ENCODE data around the gene LRRTM1. TPM values are rescaled to one million over a fixed set of nuclear protein-coding genes. Genes with fewer than 3 reads are reported as not detected.

LRRTM1 gene
- total and polyA plus RNA-seq, 2 of the 8 experiments (the other 6 are each of a cell fraction or from before 2014, with no cell fraction given), result 1.4 to 2.3 TPM

- Histone ChIP-seq H4K8ac (ENCODE audit: extremely low read depth, insufficient read depth, low read length) (no peak overlapping the region), H3K18ac (ENCODE audit: extremely low read depth, low read length) (no peak overlapping the region), H3K4me3 (ENCODE audit: extremely low read depth in 1 of 4, insufficient read depth in 2 of 4, low read depth in 3 of 4, low read length in 4 of 4) (no peak overlapping the region), H3K36me3 (ENCODE audit: control insufficient read depth in 2 of 4, insufficient read depth in 4 of 4, low read length in 3 of 4) (no peaks in the 10 kb centered on the region), H2BK12ac (ENCODE audit: low read depth, low read length) (no peak overlapping the region), H3K79me1 (ENCODE audit: low read depth, low read length) (no peaks in the 10 kb centered on the region), H3K4me2 (ENCODE audit: insufficient read depth in 1 of 2, low read depth in 2 of 2, low read length in 2 of 2) (no peak overlapping the region), H2AFZ (ENCODE audit: low read length) (no peak overlapping the region), H4K91ac (replicated peaks; ENCODE audit: insufficient read length, low read length) (no peak overlapping the region), H2AK5ac (ENCODE audit: low read depth, low read length) (no peak overlapping the region), H4K5ac (ENCODE audit: insufficient read length, low read depth, low read length) (no peak overlapping the region), H2BK15ac (ENCODE audit: low read length) (no peak overlapping the region), H3K79me2 (ENCODE audit: control insufficient read depth in 1 of 2, insufficient read depth in 2 of 2, low read length in 2 of 2) (no peaks in the 10 kb centered on the region), H3K56ac (replicated peaks; ENCODE audit: insufficient read length, low read depth, low read length) (no peak overlapping the region), H3K4ac (replicated peaks; ENCODE audit: insufficient read length, low read depth, low read length) (no peak overlapping the region), H3K4me1 (replicated peaks in 1 of 4; ENCODE audit: control insufficient read depth in 3 of 4, insufficient read depth in 4 of 4, low read length in 3 of 4) (peaks cover 0 to 2% (median 0%) of the 10 kb centered on the region in 4 experiments; a peak in 2 of 7 replicates), H3K27me3 (replicated peaks in 1 of 4; ENCODE audit: control insufficient read depth in 3 of 4, extremely low read depth in 1 of 4, insufficient read depth in 3 of 4, low read length in 3 of 4) (peaks cover 0 to 1% (median 0%) of the 10 kb centered on the region in 4 experiments; a peak in 1 of 7 replicates), H2BK120ac (replicated peaks; ENCODE audit: low read depth, low read length) (no peak overlapping the region), H3K23me2 (ENCODE audit: low read depth, low read length) (no peaks in the 10 kb centered on the region; the same call in 1 of the 2 replicates), H3K9me3 (ENCODE audit: insufficient read depth in 2 of 2, low read depth in 1 of 2, low read length in 1 of 2) (no peaks in the 10 kb centered on the region), H3K9ac (replicated peaks in 1 of 4; ENCODE audit: extremely low read depth in 1 of 4, low read depth in 3 of 4, low read length in 3 of 4) (no peak overlapping the region), H2BK20ac (ENCODE audit: low read length) (no peak overlapping the region), H3K23ac (ENCODE audit: insufficient read length) (no peak overlapping the region), H3K27ac (ENCODE audit: low read depth, low read length) (no peak overlapping the region), H4K20me1 (replicated peaks in 1 of 2; ENCODE audit: control insufficient read depth in 1 of 2, insufficient read depth in 2 of 2, low read length in 2 of 2) (no peaks in the 10 kb centered on the region), H3K14ac (ENCODE audit: insufficient read length) (no peak overlapping the region), H2BK5ac (ENCODE audit: low read depth, low read length) (no peak overlapping the region)
- no peak for DNase-seq (ENCODE audit: low read depth in 1 of 2, low spot score in 2 of 2)
- CTCF ChIA-PET (ENCODE audit: partially characterized antibody), result interaction anchor here (1.4 to 2.2 kb wide), 2 partner anchors 33 to 136 kb away, joined by 3 to 7 read pairs; no protein-coding TSS in a partner anchor
- no peak for FAIRE-seq
- POLR2A ChIA-PET (ENCODE audit: partially characterized antibody), result no interaction called here
- TF ChIP-seq SIX5 (IDR thresholded peaks at IDR 0.05; ENCODE audit: low read depth, low read length) (no peak), TAF1 (IDR thresholded peaks at IDR 0.05; ENCODE audit: low read depth, low read length) (no peak), ASH2L (IDR thresholded peaks at IDR 0.05; ENCODE audit: low read length) (no peak), SP4 (IDR thresholded peaks at IDR 0.05; ENCODE audit: low read length) (no peak), CTBP2 (IDR thresholded peaks at IDR 0.05; ENCODE audit: borderline replicate concordance, insufficient read depth, insufficient read length, low read length) (no peak), CTCF (IDR thresholded peaks at IDR 0.05; ENCODE audit: control extremely low read depth in 1 of 3, insufficient read depth in 1 of 3, low read depth in 1 of 3, low read length in 3 of 3) (no peak), CREB1 (IDR thresholded peaks at IDR 0.05) (no peak), GABPA (IDR thresholded peaks at IDR 0.05; ENCODE audit: borderline replicate concordance, insufficient read depth, low read length) (no peak), JUN (IDR thresholded peaks at IDR 0.05; ENCODE audit: low read depth, low read length) (no peak), TEAD4 (IDR thresholded peaks at IDR 0.05; ENCODE audit: low read depth, low read length) (no peak)
- TF ChIP-seq, protein P1, sequence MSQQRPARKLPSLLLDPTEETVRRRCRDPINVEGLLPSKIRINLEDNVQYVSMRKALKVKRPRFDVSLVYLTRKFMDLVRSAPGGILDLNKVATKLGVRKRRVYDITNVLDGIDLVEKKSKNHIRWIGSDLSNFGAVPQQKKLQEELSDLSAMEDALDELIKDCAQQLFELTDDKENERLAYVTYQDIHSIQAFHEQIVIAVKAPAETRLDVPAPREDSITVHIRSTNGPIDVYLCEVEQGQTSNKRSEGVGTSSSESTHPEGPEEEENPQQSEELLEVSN (IDR thresholded peaks at IDR 0.05), result no peak
- TF ChIP-seq, protein P2, sequence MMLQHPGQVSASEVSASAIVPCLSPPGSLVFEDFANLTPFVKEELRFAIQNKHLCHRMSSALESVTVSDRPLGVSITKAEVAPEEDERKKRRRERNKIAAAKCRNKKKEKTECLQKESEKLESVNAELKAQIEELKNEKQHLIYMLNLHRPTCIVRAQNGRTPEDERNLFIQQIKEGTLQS (IDR thresholded peaks at IDR 0.05; ENCODE audit: insufficient read depth, low read depth, low read length), result no peak
These were observed 11.5 kb downstream of the LRRTM1 start for GRCh38 chr2:80293039-80293438.
